Measurements from ENCODE around the gene POLL. TPM values are rescaled to one million over a fixed set of nuclear protein-coding genes. Genes with fewer than 3 reads are reported as not detected.

POLL gene
- total RNA-seq, 2 donors from 2014 or later: 51.8 to 59.3 TPM

DNA sequence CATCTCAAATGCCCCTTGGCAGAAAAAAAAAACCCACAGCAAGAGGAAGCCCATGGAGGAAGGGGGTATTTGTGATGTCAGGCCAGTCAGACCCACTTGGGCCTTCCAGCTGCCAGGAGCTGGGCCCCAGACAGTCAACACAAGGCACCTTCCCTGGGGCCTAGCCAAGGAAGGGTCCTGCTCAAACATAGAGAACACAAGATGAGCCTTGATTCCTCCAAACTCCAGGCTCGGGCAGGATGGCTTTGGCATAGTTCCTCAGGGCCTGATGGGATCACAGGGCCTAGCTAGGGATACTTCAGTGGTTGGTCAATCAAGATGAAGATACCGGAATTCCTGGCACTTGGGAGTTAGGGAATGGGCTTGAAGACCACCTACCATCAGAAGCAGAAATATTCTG, 30.8 kb upstream of the POLL start:
- Mint-ChIP-seq H3K27me3 (ENCODE audit: insufficient read depth) (no peaks in the 10 kb centered on the region), H3K4me1 (peaks cover 48% of the 10 kb centered on the region), H3K36me3 (ENCODE audit: low read depth) (peaks cover 35% of the 10 kb centered on the region), H3K9me3 (no peaks in the 10 kb centered on the region), H3K4me3 (no peak overlapping the region), H3K27ac (peak overlapping the region; percentile 55)
- Histone ChIP-seq H3K9ac (ENCODE audit: extremely low read depth, low read length, poor library complexity, severe bottlenecking) (no peak overlapping the region), H3K27me3 (ENCODE audit: control insufficient read depth, insufficient read depth, low read length, poor library complexity, severe bottlenecking) (no peaks in the 10 kb centered on the region), H3K27ac (ENCODE audit: low read depth, low read length) (no peak overlapping the region), H3K36me3 (ENCODE audit: control insufficient read depth, insufficient read depth, low read length) (peaks cover 36% of the 10 kb centered on the region), H3K9me3 (ENCODE audit: control insufficient read depth, low read length) (peaks cover 6% of the 10 kb centered on the region), H3K4me3 (ENCODE audit: low read length) (no peak overlapping the region), H3K4me1 (ENCODE audit: control insufficient read depth, insufficient read depth, low read length) (peaks cover 38% of the 10 kb centered on the region)
- 96 to 100% methylated on average over 1 to 2 of the region's 2 CpGs for WGBS, 2 experiments (ENCODE audit: insufficient coverage in 1 of 2, insufficient read length in 1 of 2)
- no peak for DNase-seq
- TF ChIP-seq, protein P1, sequence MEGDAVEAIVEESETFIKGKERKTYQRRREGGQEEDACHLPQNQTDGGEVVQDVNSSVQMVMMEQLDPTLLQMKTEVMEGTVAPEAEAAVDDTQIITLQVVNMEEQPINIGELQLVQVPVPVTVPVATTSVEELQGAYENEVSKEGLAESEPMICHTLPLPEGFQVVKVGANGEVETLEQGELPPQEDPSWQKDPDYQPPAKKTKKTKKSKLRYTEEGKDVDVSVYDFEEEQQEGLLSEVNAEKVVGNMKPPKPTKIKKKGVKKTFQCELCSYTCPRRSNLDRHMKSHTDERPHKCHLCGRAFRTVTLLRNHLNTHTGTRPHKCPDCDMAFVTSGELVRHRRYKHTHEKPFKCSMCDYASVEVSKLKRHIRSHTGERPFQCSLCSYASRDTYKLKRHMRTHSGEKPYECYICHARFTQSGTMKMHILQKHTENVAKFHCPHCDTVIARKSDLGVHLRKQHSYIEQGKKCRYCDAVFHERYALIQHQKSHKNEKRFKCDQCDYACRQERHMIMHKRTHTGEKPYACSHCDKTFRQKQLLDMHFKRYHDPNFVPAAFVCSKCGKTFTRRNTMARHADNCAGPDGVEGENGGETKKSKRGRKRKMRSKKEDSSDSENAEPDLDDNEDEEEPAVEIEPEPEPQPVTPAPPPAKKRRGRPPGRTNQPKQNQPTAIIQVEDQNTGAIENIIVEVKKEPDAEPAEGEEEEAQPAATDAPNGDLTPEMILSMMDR (conservative IDR thresholded peaks at IDR 0.05): no peak

GRCh38 chr10:101617824-101618568, 29.9 kb upstream of the POLL start:
- Mint-ChIP-seq H3K27me3 (ENCODE audit: insufficient read depth) (no peaks in the 10 kb centered on the region), H3K27ac (peak overlapping the region; percentile 85)

DNA sequence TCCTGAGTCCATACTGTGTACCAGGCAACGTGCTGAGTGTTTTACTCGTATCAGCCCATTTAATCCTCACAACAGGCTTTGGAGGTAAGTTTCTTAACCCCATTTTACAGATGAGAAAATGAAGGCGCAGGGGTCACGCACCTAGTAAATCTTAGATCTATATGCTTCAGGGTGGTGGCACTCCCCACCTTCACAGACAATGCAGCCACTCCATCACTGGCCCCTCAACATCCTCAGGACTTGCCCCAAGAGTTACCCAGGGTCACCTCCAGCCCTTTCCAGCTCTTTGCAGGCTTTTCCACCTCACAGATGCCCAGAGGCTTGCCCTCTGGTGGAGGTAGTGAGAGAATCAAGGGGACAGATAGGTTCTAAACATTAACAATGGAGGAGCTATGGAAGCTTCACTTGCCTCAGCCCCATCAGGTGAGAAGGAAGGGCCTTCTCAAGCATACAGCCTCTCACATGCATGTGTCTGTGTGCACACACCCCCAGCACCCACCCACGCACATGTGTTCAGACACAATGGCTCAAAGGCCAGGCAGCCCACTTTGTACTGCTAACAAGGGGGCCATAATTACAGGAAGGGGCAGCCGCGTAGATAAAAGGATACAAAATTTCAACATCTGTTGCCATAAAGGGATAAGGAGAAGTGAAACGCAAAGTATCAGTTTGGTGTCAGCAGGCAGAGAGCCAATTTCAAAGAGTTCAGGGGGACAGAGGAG, 29.2 kb upstream of the POLL start:
- Histone ChIP-seq H3K9me3 (ENCODE audit: control insufficient read depth, low read length) (no peaks in the 10 kb centered on the region), H3K27ac (ENCODE audit: low read depth, low read length) (no peak overlapping the region), H3K36me3 (ENCODE audit: control insufficient read depth, insufficient read depth, low read length) (peaks cover 25% of the 10 kb centered on the region), H3K27me3 (ENCODE audit: control insufficient read depth, insufficient read depth, low read length, poor library complexity, severe bottlenecking) (no peaks in the 10 kb centered on the region), H3K4me3 (ENCODE audit: low read length) (no peak overlapping the region), H3K4me1 (ENCODE audit: control insufficient read depth, insufficient read depth, low read length) (peaks cover 45% of the 10 kb centered on the region), H3K9ac (ENCODE audit: extremely low read depth, low read length, poor library complexity, severe bottlenecking) (no peak overlapping the region)
- peak; percentile 77 for DNase-seq
- Mint-ChIP-seq H3K36me3 (ENCODE audit: low read depth) (peaks cover 24% of the 10 kb centered on the region), H3K9me3 (no peaks in the 10 kb centered on the region), H3K27ac (peak overlapping the region; percentile 85), H3K4me3 (no peak overlapping the region), H3K4me1 (peaks cover 51% of the 10 kb centered on the region), H3K27me3 (ENCODE audit: insufficient read depth) (no peaks in the 10 kb centered on the region)
- TF ChIP-seq, protein P1 (conservative IDR thresholded peaks at IDR 0.05): peak; percentile 73
- 89 to 94% methylated on average over 8 of the region's 8 CpGs for WGBS, 2 experiments (ENCODE audit: insufficient coverage in 1 of 2, insufficient read length in 1 of 2)

More at GRCh38 chr10:101617824-101618568, 29.9 kb upstream of the POLL start:
- TF ChIP-seq, protein P1 (conservative IDR thresholded peaks at IDR 0.05): no peak
- peaks cover 40% of the 10 kb centered on the region for H3K4me1 ChIP-seq (ENCODE audit: control insufficient read depth, insufficient read depth, low read length)
- no peak overlapping the region for H3K27ac ChIP-seq (ENCODE audit: low read depth, low read length)
- WGBS, 2 experiments (ENCODE audit: insufficient coverage in 1 of 2, insufficient read length in 1 of 2): 88 to 91% methylated on average over 4 of the region's 4 CpGs
- no peak overlapping the region for H3K4me3 ChIP-seq (ENCODE audit: low read length)
- H3K9me3 ChIP-seq (ENCODE audit: control insufficient read depth, low read length): no peaks in the 10 kb centered on the region
- H3K36me3 ChIP-seq (ENCODE audit: control insufficient read depth, insufficient read depth, low read length): peaks cover 27% of the 10 kb centered on the region
- Mint-ChIP-seq H3K4me3 (no peak overlapping the region), H3K4me1 (peaks cover 49% of the 10 kb centered on the region), H3K36me3 (ENCODE audit: low read depth) (peaks cover 29% of the 10 kb centered on the region), H3K9me3 (no peaks in the 10 kb centered on the region)
- no peaks in the 10 kb centered on the region for H3K27me3 ChIP-seq (ENCODE audit: control insufficient read depth, insufficient read depth, low read length, poor library complexity, severe bottlenecking)
- no peak for DNase-seq
- H3K9ac ChIP-seq (ENCODE audit: extremely low read depth, low read length, poor library complexity, severe bottlenecking): no peak overlapping the region
